Fibroblast of lung (primary cell): ENCODE measurements around the gene STPG1. TPM values are rescaled to one million over a fixed set of nuclear protein-coding genes. Genes with fewer than 3 reads are reported as not detected.
A peak's percentile ranks its signal among the peaks of the same experiment; 100 is the strongest.

Experiments
- DNase-seq, 2 donors: peaks; one replicate each; pipeline versions ENCODE4 v3.0.0 to v3.0.0-alpha.2; 2010; ENCODE audit warnings: low read depth in 2 of 2
- H2AFZ ChIP-seq: 2 replicates; pipeline ENCODE4 v1.5.1; 2012; ENCODE audit warnings: low read length, control low read depth, inconsistent platforms
- H3K27ac ChIP-seq: 2 replicates; pipeline ENCODE4 v1.5.1; 2011; ENCODE audit warnings: low read length, control low read depth; ENCODE audit not compliant: insufficient read depth
- H3K27me3 ChIP-seq: 2 replicates; pipeline ENCODE4 v1.5.1; 2011; ENCODE audit warnings: mild to moderate bottlenecking, low read length; ENCODE audit not compliant: control insufficient read depth, insufficient read depth
- H3K36me3 ChIP-seq: 2 replicates; pipeline ENCODE4 v1.5.1; 2011; ENCODE audit warnings: low read length; ENCODE audit not compliant: control insufficient read depth, insufficient read depth
- H3K4me1 ChIP-seq: 2 replicates; pipeline ENCODE4 v1.5.1; 2011; ENCODE audit warnings: low read length; ENCODE audit not compliant: control insufficient read depth, insufficient read depth; ENCODE audit errors: extremely low read depth
- H3K4me2 ChIP-seq: 2 replicates; pipeline ENCODE4 v1.5.1; 2011; ENCODE audit warnings: low read length, control low read depth; ENCODE audit not compliant: insufficient read depth; ENCODE audit errors: extremely low read depth
- H3K4me3 ChIP-seq, 4 experiments: fragments of 200-600 bp in 1 of 4; sonication (generic) in 1 of 4; replicated peaks in 1 of 4; 2 replicates each; pipeline ENCODE4 v1.5.1; 2011 to 2016; ENCODE audit warnings: low read length in 4 of 4, low read depth in 3 of 4, mild to moderate bottlenecking in 3 of 4, control low read depth in 2 of 4, inconsistent platforms in 1 of 4, mixed read lengths in 1 of 4; ENCODE audit not compliant: insufficient read depth in 1 of 4; ENCODE audit errors: control extremely low read depth in 1 of 4
- H3K79me2 ChIP-seq: 2 replicates; pipeline ENCODE4 v1.5.1; 2012; ENCODE audit warnings: mild to moderate bottlenecking, low read length, inconsistent platforms; ENCODE audit not compliant: control insufficient read depth, insufficient read depth
- H3K9ac ChIP-seq: 2 replicates; pipeline ENCODE4 v1.5.1; 2011; ENCODE audit warnings: mild to moderate bottlenecking, low read length, control low read depth; ENCODE audit not compliant: insufficient read depth
- H3K9me3 ChIP-seq: 2 replicates; pipeline ENCODE4 v1.5.1; 2012; ENCODE audit warnings: low read depth, low read length; ENCODE audit not compliant: control insufficient read depth, insufficient read depth
- H4K20me1 ChIP-seq: 2 replicates; pipeline ENCODE4 v1.5.1; 2011; ENCODE audit warnings: low read length; ENCODE audit not compliant: control insufficient read depth, insufficient read depth; ENCODE audit errors: extremely low read depth
- CTCF ChIP-seq, 2 donors: IDR thresholded peaks in 1 of 2; conservative IDR thresholded peaks in 1 of 2; 1 replicate in 1 of 2; 2 replicates in 1 of 2; pipeline ENCODE4 v1.5.1; 2011 to 2012; ENCODE audit warnings: low read length in 2 of 2, control low read depth in 1 of 2, inconsistent platforms in 1 of 2, low read depth in 1 of 2, mild to moderate bottlenecking in 1 of 2
- EZH2 ChIP-seq: IDR thresholded peaks from 2 replicates; pipeline ENCODE4 v1.5.1; 2012; ENCODE audit warnings: low read length, control low read depth, mild to moderate bottlenecking; ENCODE audit errors: missing control alignments
- polyA plus RNA-seq, 2 donors: library from polyadenylated mRNA; depleted of rRNA in 1 of 2; stranded (reverse) in 1 of 2; unstranded in 1 of 2; fragments of >200 nt; gene quantifications; 2 replicates each; pipeline ENCODE4 v1.2.1, GENCODE V29; 2011 to 2012; ENCODE audit warnings: missing spikeins in 1 of 2
- total RNA-seq: library from RNA; depleted of rRNA; stranded (reverse); fragments of >200 nt; gene quantifications from 2 replicates; pipeline ENCODE4 v1.2.1, GENCODE V29; 2014

STPG1 gene
- total and polyA plus RNA-seq, 2 donors (not counting 1 experiment from before 2014, with no cell fraction given): 7.9 to 8.5 TPM

GRCh38 chr1:24308365-24309015 is 105.1 kb downstream of the STPG1 start:
- Histone ChIP-seq H3K27me3 (peaks cover 16% of the 10 kb centered on the region), H3K9ac (no peak overlapping the region), H3K9me3 (no peaks in the 10 kb centered on the region), H3K27ac (no peak overlapping the region), H3K4me3 (no peak overlapping the region), H2AFZ (no peak overlapping the region), H3K36me3 (no peaks in the 10 kb centered on the region), H3K4me1 (no peaks in the 10 kb centered on the region), H3K4me2 (no peak overlapping the region), H3K79me2 (no peaks in the 10 kb centered on the region), H4K20me1 (no peaks in the 10 kb centered on the region)
- peak in 1 of 2 donors; percentile 23 for DNase-seq
- TF ChIP-seq EZH2: no peak
- peak; percentile 28 to 32 for TF ChIP-seq CTCF (conservative IDR thresholded peaks at IDR 0.05 in 1 of 2, IDR thresholded peaks at IDR 0.05 in 1 of 2; ENCODE audit: low read depth in 1 of 2, low read length in 2 of 2)

Other genes with a start within 250 kb of the STPG1 start
- gene IFNLR1, start 226.5 kb downstream of the STPG1 start, total RNA-seq: under 0.01 TPM in 1 of 2 replicates, not detected in the other
- 0.02 TPM in 1 of 2 replicates, not detected in the other for gene IFNLR1, start 226.5 kb downstream of the STPG1 start, polyA plus RNA-seq
- gene GRHL3, start 94.4 kb downstream of the STPG1 start, total RNA-seq: not detected in 2 replicates
- 0.03 TPM in 1 of 2 replicates, not detected in the other for gene GRHL3, start 94.4 kb downstream of the STPG1 start, polyA plus RNA-seq
- gene NIPAL3, start 2.0 kb upstream of the STPG1 start, total RNA-seq: 25.9 and 85.2 TPM in 2 replicates
- 42.0 and 65.3 TPM in 2 replicates for gene NIPAL3, start 2.0 kb upstream of the STPG1 start, polyA plus RNA-seq
- 2.3 and 5.0 TPM in 2 replicates for gene RCAN3, start 89.1 kb upstream of the STPG1 start, total RNA-seq
- 12.9 and 17.3 TPM in 2 replicates for gene RCAN3, start 89.1 kb upstream of the STPG1 start, polyA plus RNA-seq
- gene NCMAP, start 142.3 kb upstream of the STPG1 start, total RNA-seq: not detected in 2 replicates
- not detected in 2 replicates for gene NCMAP, start 142.3 kb upstream of the STPG1 start, polyA plus RNA-seq
- gene SRRM1, start 229.5 kb upstream of the STPG1 start, total RNA-seq: 28.5 and 30.7 TPM in 2 replicates
- 55.8 and 88.3 TPM in 2 replicates for gene SRRM1, start 229.5 kb upstream of the STPG1 start, polyA plus RNA-seq